HK-2 (cell line): ENCODE measurements around the gene USP19.

Source experiments
- DNase-seq: peaks from one replicate; pipeline ENCODE4 v3.0.0-alpha.2; 2018; ENCODE audit not compliant: unreplicated experiment

Gene USP19

DNA sequence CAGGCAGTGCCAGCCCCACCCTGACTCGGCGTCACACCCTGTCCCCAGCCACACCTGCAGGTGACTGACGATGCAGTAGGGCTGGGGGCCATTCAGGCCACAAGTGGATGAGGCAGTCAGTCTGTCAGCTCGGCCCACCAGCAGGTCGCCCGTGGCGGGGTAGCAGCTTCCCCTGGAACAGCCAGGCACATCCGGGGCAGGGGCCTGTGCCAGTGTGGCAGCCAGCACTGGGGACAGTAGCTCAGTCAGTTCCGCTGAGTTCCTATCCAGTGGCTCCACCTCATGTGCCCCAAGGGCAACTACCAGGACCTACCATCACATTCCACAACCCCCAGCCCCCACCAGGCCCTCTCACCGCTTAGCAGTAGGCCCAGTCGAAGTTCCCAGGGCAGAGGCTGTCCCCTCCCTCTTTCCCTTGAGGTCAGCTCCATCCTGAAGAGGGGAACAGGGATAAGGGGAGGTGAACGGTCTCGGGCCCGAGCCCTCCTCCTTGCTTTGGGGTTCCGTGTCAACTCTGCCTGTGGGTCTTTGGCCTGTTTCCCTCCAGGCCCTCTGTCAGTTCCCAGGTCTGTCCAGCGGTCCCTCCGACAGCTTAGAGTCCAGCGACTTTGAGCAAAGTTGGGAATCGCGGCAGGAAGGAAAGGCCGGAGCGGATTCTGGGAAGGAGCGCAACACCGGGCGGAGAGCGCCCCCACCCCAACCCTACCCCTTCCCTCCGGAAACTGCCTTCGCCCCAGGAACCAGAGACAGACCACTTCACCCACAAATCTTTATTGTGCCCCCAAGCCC is 12.0 kb upstream of the USP19 start, which contains the start of gene LAMB2:
LAMB2 (minus strand) TSS at position 614 of the 789 bp plus-strand sequence; CDS start at position 431, 183 bp downstream.
- DNase-seq, result peak; percentile 76

DNA sequence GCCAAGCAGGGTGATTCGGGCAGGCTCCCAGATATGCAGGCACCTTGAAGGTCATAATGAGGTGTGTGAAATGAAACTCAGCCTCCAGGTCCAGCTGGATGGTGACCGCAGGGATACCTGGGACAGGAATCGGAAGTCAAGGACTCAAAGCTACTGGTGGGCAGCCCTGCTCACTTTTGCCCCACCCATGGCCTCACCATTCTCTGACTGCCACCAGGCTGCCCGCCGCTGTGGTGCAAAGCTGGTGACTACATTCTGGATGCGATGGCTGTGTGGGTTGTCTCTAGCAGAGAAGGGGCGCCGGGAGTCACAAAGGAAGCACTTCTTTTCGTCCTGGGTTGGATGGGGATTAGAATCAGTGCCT is 11.4 kb upstream of the USP19 start:
- no peak for DNase-seq

DNA sequence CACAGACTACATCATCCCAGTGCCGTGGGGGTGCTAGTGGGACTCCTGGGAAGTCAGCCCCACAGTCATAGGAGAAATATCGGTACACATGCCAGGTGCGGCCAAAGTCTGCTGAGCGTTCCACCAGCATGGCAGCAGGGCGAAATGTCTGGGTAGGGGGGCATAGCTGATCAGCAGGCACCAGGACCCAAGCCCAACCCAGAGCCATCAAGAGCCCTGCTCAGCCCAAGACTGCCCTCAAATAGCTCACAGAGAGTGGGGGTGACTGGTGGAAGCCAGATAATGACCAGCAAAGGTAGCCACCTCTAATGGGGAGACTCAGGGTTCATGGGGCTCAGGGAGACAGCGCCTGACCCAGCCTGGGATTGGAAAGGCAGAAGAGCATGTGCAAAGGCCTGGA is 11.0 kb upstream of the USP19 start:
- DNase-seq, result no peak

DNA sequence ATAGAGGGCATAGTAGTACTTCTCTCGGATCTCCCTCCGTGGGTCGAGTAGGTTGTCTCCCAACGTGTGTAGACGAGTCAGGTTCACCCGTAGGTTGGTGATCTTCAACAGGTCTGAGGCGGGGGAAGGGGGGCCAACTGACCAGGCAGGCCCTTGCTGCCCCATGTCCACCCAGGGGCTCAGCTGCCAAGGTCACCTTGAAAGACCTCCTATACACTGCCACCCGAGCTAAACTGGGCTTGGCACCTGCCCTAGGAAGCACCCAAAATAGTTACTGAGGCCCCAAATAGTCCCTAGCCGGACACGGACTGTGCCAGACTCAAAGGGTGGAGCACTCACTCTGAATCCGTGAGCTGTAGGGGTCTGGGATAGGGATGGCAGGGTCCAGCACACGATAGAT is 10.4 kb upstream of the USP19 start:
- DNase-seq, result no peak

DNA sequence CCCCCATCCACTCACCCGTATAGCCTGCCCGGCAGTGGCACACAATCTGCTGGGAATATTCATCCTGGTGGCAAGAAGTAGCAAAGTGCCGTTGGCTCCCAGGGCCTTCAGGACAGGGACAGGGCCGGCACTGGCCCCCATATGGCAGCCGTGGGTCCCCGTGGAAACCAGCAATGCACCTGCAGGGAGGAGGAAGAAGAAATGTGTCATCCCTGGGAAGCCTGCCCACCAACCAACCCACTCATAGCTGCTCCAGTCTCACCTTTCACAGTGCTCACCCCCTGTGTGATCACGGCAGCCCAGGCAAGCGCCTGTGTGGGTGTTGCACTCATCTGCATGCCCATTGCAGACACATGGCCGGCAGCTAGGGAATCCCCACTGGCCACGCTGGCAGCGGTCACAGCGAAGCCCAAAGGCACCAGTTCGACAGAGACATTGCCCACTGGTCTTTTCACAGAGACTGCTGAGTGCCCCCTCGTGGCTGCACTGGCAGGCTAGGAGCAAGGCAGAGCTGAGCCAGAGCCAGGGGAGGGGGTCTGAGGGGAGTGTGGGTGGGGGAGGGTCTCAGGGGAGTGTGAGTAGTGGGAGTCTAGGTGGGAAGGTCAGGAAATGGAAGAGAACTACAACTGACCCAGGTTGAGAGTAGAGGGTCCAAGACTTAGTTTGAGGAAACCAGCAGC is 4.5 kb upstream of the USP19 start:
- no peak for DNase-seq

GRCh38 chr3:49124203-49124602 is 3.6 kb upstream of the USP19 start:
- DNase-seq, result no peak

GRCh38 chr3:49123687-49124086 is 3.1 kb upstream of the USP19 start:
- no peak for DNase-seq

- DNase-seq, result no peak
Observed at GRCh38 chr3:49122886-49123545, 2.4 kb upstream of the USP19 start.

DNA sequence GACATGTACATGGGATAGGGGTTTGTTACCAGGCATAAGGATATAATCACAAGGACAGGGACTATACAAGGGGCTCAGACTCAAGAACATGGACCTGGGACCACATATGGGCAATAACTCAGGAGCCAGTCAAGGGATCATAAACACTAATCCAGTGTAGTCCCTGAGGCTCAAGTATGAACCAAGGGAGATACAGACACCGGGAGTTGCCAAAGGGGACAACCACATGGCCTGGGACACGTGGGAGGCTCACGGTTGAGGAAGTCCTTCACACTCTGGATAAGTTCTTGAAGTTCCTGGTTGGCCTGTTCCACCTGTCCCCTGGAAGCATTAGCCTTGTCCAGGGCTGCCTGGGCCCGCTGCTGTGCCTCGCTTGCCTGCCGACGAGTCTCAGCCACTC is 1.8 kb upstream of the USP19 start:
- no peak for DNase-seq

GRCh38 chr3:49122022-49122421 is 1.4 kb upstream of the USP19 start:
- DNase-seq, result no peak

DNA sequence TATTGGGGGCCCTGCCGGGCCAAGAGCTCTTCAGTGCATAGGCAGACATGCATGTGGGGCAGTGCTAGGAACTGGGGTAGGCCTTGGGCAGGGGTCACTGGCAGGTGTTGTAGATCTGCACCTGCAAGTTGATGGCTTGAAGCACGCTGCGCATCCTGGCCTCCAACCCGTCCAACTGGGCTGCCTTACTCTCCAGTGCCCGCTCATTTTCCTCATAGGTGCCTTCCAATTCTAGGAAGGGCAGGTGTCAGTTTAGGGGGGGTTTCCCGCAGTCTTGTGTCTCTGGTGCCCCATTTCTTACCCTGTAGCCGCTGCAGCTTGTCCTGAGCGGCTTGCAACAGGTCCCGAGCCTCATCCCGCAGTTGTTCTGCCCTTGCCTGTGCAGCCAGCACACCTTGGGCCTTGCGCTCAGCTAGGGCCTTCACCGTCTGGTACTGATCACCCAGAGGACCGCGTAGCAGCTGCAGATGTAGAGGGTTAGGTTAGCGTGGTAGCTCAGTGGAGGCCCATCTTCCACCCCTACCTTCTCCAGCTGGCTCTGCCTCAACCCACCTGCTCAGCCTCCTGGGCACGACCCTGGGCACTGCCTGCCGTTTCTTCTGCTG is 611 bp upstream of the USP19 start:
- no peak for DNase-seq

GRCh38 chr3:49120096-49120437 is 556 bp downstream of the USP19 start:
- DNase-seq, result no peak

DNA sequence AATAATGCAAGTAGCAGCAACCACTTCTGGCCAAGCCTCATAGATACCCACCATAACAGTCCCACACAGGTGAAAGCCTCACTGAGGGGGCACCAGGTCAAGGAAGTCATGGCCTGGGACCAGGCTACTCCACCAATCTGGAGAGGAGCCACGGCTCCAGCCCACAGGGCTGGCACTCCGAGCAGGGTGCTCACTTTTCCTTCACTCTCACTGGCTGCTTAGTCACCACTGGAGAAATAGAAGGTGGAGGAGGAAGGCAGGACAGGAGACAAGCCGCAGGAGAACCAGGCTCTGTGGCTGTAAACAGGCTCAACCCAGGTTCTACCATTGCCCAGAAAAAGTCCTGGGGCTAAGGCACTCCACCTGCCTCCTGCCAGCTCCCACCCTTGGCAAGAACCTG is 1.2 kb downstream of the USP19 start:
- no peak for DNase-seq

GRCh38 chr3:49119036-49119435 is 1.6 kb downstream of the USP19 start:
- no peak for DNase-seq

DNA sequence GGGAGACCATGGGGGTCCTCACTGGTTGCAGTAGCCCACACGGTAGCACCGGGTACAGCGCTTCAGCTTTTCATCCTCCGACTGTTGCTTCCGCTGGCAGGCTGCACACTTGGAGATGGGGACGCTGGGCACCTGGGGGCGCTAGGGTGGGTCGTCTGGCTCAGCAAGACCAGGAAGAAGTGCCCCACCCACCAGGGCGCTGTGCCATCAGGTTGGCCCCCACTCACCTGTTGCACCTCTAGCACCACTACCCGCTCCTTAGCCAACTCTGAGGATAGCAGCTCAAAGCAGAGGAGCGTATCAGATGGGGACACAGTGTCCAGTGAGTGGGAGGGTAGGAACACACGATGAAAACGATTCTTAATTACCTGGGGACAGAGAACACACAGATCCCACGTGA is 8.4 kb downstream of the USP19 start:
- DNase-seq, result no peak

GRCh38 chr3:49111347-49111746 is 9.3 kb downstream of the USP19 start:
- no peak for DNase-seq

- DNase-seq, result no peak
Observed at GRCh38 chr3:49110780-49111179, 9.8 kb downstream of the USP19 start.

- DNase-seq, result no peak
Observed at GRCh38 chr3:49108346-49108745, 12.3 kb downstream of the USP19 start.

DNA sequence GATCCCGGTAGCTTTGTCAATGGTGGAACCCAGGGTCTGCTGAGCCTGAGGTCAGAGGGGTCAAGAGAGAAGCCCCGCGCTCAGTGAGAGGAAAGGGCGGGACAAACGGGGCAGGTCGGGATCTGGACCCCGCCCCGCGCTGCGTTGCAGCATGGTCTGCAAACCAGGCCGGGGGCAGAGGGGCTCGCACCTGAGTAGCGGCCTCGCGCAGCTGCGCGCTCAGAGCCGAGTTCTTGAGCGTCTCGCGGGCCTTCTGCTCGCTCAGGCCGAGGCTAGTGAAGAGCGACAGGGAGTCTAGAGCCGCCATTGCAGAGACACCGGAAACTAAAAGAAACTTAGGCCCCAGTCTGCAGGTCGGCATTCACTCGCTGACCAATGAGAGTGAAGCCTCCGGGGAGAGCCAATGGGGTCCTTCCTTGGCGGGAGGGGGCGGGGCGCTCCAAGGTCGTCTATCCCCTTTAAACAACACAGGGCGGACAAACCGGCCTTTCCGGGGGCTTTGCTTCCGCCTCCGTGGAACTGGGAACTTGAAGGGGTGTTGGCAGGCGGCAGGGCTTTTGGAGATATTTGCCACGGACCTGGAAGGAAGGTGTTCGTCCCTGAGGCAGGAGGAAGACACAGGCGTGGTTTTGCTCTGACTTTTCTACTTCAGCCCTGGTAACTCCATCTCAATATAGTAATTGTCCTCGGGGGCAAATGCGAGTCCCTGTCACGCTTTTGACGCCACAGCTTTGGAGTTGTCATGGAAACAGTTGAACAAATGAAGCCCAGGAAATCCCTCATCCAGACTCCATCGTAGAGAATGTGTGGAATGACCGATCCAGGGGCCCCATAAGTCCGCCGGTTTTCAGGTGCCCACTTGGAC is 16.0 kb downstream of the USP19 start, which contains the start of gene QARS1:
QARS1 (minus strand) TSS at position 331 of the 865 bp plus-strand sequence; CDS start at position 307, 24 bp downstream.
- DNase-seq, result peak; percentile 85

GRCh38 chr3:49104052-49104426 is 16.6 kb downstream of the USP19 start:
- no peak for DNase-seq

DNA sequence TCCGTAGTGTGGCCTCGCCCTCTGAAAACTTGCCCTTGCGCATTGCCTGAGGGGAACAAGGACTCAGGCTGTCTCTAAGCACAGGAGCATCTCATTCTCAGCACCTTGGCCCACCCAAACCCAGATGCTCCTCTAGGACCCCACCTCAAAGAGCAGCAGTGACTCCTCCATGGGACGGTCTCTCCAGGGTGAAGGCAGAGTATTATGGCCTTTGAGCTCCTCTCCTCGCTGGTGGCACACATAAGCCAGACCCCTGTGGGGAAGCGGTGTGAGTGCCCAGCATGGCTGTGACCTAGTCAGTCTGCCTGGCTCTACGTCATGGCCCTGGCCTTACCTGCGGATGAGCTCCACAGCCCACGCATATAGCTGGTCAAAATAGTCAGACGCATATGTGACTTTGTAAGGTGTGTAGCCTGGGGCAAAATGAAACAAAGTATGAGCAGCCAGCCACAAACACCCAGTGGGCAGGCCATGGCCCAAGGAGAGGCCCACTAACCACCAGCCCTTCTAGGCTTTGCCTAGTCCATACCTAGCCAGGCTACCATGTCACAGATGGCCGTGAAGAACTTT is 20.5 kb downstream of the USP19 start:
- no peak for DNase-seq
